Measurements from ENCODE around the gene METTL8. TPM values are rescaled to one million over a fixed set of nuclear protein-coding genes. Genes with fewer than 3 reads are reported as not detected.
"Not testable (repeated sequence)": the region's sequence is repeated elsewhere in the genome, so short reads cannot be mapped to it uniquely, and the experiment has no call there.

Gene METTL8
- total RNA-seq, 2 donors from 2014 or later: 11.0 to 23.1 TPM

- no peaks in the 10 kb centered on the region for H3K27me3 ChIP-seq (replicated peaks; ENCODE audit: insufficient read depth)
- H3K4me3 ChIP-seq: no peak overlapping the region
- no peak for TF ChIP-seq CTCF (IDR thresholded peaks at IDR 0.05)
- H3K27ac ChIP-seq: no peak overlapping the region
- DNase-seq (ENCODE audit: low spot score) (no peak), ATAC-seq (ENCODE audit: insufficient number of reproducible peaks, low FRiP score, low read depth) (no peak)
- peaks cover 4 to 19% of the 10 kb centered on the region in 2 donors for H3K4me1 ChIP-seq (ENCODE audit: control insufficient read depth in 1 of 2, low read depth in 2 of 2)
- no peaks in the 10 kb centered on the region for H3K36me3 ChIP-seq
- no peaks in the 10 kb centered on the region for H3K9me3 ChIP-seq
Measured at GRCh38 chr2:171431677-171432167, 2.1 kb downstream of the METTL8 start.

GRCh38 chr2:171430516-171431410 is 3.0 kb downstream of the METTL8 start:
- no peaks in the 10 kb centered on the region for H3K27me3 ChIP-seq (replicated peaks; ENCODE audit: insufficient read depth)
- DNase-seq (ENCODE audit: low spot score) (no peak), ATAC-seq (ENCODE audit: insufficient number of reproducible peaks, low FRiP score, low read depth) (no peak)
- no peaks in the 10 kb centered on the region for H3K36me3 ChIP-seq
- H3K27ac ChIP-seq: no peak overlapping the region
- H3K9me3 ChIP-seq: no peaks in the 10 kb centered on the region
- H3K4me1 ChIP-seq (ENCODE audit: control insufficient read depth in 1 of 2, low read depth in 2 of 2): peaks cover 4 to 19% of the 10 kb centered on the region in 2 donors
- TF ChIP-seq CTCF (IDR thresholded peaks at IDR 0.05): no peak
- H3K4me3 ChIP-seq: no peak overlapping the region

- not testable (repeated sequence) for ATAC-seq (ENCODE audit: insufficient number of reproducible peaks, low FRiP score, low read depth); H3K27me3 ChIP-seq (replicated peaks; ENCODE audit: insufficient read depth); DNase-seq (ENCODE audit: low spot score); H3K9me3 ChIP-seq; H3K4me3 ChIP-seq; H3K36me3 ChIP-seq; H3K4me1 ChIP-seq (ENCODE audit: control insufficient read depth in 1 of 2, low read depth in 2 of 2); H3K27ac ChIP-seq
Measured at GRCh38 chr2:171422710-171423495, 10.9 kb downstream of the METTL8 start.

- peaks cover 3% of the 10 kb centered on the region for H3K9me3 ChIP-seq
- TF ChIP-seq CTCF (IDR thresholded peaks at IDR 0.05): no peak
- H3K4me3 ChIP-seq: no peak overlapping the region
- H3K36me3 ChIP-seq: no peaks in the 10 kb centered on the region
- ATAC-seq (ENCODE audit: insufficient number of reproducible peaks, low FRiP score, low read depth): no peak
- no peak for DNase-seq (ENCODE audit: low spot score)
- no peaks in the 10 kb centered on the region for H3K27me3 ChIP-seq (replicated peaks; ENCODE audit: insufficient read depth)
- H3K27ac ChIP-seq: no peak overlapping the region
- H3K4me1 ChIP-seq (ENCODE audit: control insufficient read depth in 1 of 2, low read depth in 2 of 2): no peaks in the 10 kb centered on the region
Measured at GRCh38 chr2:171420728-171421563, 12.8 kb downstream of the METTL8 start.

GRCh38 chr2:171419333-171419732 is 14.5 kb downstream of the METTL8 start:
- Histone ChIP-seq H3K36me3 (no peaks in the 10 kb centered on the region), H3K9me3 (peaks cover 3% of the 10 kb centered on the region)
- no peak for TF ChIP-seq CTCF (IDR thresholded peaks at IDR 0.05)

More at GRCh38 chr2:171419333-171419732, 14.5 kb downstream of the METTL8 start:
- no peak for ATAC-seq (ENCODE audit: insufficient number of reproducible peaks, low FRiP score, low read depth)
- Histone ChIP-seq H3K27ac (no peak overlapping the region), H3K27me3 (replicated peaks; ENCODE audit: insufficient read depth) (no peaks in the 10 kb centered on the region), H3K4me3 (no peak overlapping the region), H3K4me1 (ENCODE audit: control insufficient read depth in 1 of 2, low read depth in 2 of 2) (no peaks in the 10 kb centered on the region)
- no peak for DNase-seq (ENCODE audit: low spot score)
